Stimulated activated CD8-positive, alpha-beta memory T cell treated with anti-CD3 and anti-CD28 coated beads, Interleukin-12 subunit alpha, Interleukin-12 subunit beta, amount 100 ng/mL, for 24 hours (primary cell): Measurements from ENCODE around the gene NDUFA6.
"Not testable (repeated sequence)": the region's sequence is repeated elsewhere in the genome, so short reads cannot be mapped to it uniquely, and the experiment has no call there.

ENCODE experiments used
- DNase-seq: peaks from one replicate; pipeline ENCODE4 v3.0.0-alpha.2; 2020; ENCODE audit errors: extremely low read depth

NDUFA6 gene

DNA sequence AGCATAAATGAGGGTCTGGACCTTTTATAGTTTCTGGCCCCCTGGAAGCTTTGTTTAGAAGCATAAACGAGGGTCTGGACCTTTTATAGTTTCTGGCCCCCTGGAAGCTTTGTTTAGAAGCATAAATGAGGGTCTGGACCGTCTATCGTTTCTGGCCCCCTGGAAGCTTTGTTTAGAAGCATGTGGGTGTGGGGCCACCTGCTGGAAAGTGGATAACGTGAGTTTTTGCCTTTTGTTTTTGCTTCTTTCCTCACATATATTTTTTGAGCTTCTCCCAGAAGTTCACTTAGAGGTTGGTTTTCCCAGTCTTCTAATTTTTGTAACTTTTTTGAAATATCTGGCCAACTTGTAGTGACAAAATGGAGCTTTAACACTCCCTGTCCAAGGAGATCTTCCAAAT, 22.2 kb upstream of the NDUFA6 start:
- not testable (repeated sequence) for DNase-seq

GRCh38 chr22:42111798-42112197, 21.2 kb upstream of the NDUFA6 start:
- DNase-seq: no peak

DNA sequence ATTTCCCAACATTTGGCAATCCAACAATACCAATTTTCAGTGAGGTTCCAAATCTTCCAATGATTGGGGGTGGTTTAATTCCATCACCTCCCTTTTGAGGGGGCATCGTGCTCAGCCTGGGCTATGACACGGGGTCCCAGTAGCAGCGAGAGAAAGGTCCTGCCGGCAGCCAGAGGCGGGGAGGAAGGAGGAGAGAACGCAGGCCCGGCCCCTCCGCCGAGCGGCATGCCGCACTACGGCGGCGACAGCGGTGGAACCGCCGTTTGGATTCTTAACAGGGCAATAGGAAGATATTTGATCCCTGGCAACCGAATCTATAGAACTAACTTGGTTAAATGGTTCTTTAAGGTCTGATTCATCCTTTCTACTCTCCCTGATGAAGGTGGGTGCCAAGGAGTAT, 18.3 kb upstream of the NDUFA6 start:
- DNase-seq: no peak

GRCh38 chr22:42104332-42104860, 13.8 kb upstream of the NDUFA6 start:
- DNase-seq: not testable (repeated sequence)

- DNase-seq: no peak
Observed at GRCh38 chr22:42101199-42101598, 10.6 kb upstream of the NDUFA6 start.

DNA sequence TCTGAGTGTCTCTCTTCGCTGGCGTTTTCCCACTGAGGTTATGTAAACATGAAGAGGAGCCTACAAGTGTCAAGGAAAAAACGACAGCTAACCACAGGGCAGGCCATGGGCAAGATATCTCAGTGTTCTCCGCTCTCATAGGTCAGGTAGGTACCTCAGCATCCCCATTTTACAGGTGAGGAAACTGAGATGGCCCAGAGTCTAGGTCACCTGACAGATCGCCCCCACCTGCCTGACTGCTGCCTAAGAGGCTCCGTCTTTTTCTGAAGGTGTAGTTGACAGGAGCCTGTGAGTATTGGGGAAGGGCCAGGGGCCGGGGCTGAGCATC, 847 bp upstream of the NDUFA6 start:
- DNase-seq: no peak

DNA sequence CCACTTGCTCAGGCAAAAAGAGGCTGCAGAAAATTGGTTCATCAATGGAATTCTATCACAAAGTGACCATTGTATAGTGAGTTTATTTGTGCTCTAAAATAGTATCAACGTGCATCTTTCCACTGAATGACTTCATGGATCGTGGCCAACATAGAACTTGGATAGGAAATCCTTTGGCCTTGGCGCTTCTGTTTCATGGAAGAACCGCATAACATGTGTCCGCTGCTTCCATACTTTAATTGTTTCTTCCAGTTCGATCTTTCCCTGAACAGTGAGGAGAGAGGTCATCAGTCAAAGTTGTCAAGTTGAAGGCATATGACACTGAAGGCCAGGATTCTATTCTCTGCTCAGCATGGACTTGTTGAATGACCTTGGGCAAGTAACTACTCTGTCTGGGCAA, 4.5 kb downstream of the NDUFA6 start:
- DNase-seq: no peak

DNA sequence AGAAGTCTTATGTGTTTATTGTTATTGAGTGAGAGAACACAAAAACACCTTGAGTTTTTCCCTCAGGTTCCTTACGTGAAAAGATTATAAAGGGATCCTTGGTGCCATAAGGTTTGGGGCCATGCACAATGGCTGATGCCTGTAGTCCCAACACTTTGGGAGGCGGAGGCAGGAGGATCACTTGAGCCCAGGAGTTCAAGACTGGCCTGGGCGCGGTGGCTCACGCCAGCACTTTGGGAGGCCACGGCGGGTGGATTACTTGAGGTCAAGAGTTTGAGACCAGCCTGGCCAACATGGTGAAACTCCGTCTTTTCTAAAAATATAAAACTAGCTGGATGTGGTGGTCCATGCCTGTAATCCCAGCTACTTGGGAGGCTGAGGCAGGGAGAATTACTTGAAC, 5.7 kb downstream of the NDUFA6 start:
- DNase-seq: no peak

GRCh38 chr22:42083119-42083518, 7.5 kb downstream of the NDUFA6 start:
- no peak for DNase-seq

DNA sequence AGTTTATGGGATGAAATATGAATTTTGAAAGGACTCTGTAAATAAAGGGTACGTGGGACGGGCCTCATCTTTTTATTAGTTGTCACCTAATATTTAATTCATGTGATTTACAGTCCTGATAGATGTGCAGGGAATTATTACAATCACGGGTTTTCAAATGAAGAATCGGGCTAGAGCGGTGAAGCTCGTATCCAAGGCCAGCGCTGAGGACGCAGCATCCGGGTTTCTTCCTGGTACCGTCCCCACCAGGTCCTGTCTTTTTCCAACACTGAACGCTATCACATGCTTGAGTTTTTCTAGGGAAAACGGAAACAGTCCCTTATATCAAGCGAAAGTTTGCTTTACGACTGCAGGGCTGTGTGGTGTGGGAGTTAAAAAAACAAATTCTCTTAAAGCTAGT, 10.3 kb downstream of the NDUFA6 start:
- DNase-seq: no peak

- DNase-seq: peak; percentile 96
Observed at GRCh38 chr22:42079319-42080251, 11.0 kb downstream of the NDUFA6 start, which contains the start of gene SMDT1. Gene SMDT1, plus strand, starts transcription at chr22:42079700. Its CDS starts 69 bp downstream, at chr22:42079769.

DNA sequence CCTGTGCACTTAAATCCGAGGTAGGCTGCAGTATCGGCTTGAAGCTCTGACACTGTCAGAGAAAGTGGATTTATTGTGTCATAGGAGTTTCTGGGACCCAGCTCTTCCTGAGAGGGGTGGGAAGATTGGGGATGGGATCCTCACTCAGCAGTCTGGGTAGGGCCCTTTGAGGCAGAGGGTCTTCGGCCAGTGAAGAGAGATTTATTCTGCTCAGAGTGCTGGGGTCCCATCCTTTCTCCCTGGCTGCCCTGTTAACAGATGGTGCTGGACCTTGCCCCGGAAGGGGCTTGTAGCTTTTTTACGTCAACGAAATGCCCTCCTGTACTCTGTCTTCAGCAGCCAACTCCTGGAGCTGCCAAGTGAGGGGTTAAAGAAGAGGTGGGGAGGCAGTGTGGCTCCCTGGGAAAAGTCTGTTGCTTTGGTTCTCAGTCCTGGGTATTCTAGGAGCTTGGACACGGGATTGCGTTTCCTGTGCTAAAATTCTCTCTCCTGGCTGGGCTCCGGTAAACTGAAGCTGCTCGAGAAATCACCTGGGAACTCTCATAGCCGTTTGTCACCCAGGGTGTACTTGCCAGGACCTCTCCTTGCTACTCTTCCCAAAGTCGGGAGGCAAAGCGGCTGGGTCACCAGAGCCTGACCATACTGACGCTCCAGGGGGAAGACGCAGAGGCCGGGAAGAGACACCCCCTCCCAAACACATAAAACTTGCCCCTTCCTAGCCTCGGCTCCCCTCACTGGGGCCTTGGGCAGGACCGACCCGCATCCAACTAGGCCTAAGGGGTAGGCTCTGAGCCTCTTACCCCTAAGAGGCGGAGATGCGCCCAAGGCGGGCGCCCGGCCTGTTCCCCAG, 11.9 kb downstream of the NDUFA6 start:
- no peak for DNase-seq

DNA sequence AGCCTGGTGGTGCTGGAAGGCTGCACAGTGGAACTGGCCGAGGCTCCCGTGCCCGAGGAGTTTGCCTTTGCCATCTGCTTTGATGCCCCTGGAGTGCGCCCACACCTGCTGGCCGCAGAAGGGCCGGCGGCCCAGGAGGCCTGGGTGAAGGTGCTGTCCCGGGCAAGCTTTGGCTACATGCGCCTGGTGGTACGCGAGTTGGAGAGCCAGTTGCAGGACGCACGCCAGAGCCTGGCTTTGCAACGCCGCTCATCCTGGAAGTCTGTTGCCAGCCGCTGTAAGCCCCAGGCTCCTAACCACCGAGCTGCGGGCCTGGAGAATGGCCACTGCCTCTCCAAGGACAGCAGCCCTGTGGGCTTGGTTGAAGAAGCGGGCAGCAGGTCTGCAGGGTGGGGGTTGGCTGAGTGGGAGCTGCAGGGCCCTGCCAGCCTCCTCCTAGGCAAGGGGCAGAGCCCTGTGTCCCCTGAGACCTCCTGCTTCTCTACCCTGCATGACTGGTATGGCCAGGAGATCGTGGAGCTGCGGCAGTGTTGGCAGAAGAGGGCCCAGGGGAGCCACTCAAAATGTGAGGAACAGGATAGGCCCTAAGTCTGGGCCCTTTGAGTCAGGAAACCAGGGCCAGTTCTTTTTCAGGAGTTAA, 13.0 kb downstream of the NDUFA6 start:
- no peak for DNase-seq

DNA sequence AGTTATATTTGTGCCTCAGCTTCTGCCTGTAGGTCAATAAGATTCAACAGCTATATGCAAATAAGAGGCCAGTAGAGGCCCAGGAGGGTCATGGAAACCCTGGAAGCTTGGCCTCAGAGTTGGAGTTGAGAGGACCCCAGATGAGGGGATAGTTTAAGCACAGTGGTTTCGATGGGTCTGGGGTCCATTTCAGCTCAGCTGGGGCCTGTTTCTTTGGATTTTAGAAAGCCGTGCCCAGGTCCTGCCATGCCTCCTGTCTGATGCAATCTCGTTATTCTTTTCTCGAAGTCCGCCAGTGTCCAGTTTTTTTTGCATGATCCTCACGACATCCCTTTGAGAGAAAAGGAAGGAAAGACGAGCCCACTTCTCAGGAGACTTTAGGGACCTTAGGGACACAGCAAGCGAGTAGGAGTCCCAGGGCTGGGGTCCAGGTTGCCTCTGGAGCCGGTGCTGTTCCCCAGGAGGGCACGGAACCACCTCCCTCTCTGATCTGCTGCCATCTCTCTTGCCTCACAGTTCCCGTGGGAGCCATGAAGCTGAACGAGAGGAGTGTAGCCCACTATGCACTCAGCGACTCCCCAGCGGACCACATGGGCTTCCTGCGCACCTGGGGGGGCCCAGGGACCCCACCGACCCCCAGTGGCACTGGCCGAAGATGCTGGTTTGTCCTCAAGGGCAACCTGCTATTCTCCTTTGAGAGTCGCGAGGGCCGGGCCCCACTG, 13.6 kb downstream of the NDUFA6 start:
- no peak for DNase-seq

DNA sequence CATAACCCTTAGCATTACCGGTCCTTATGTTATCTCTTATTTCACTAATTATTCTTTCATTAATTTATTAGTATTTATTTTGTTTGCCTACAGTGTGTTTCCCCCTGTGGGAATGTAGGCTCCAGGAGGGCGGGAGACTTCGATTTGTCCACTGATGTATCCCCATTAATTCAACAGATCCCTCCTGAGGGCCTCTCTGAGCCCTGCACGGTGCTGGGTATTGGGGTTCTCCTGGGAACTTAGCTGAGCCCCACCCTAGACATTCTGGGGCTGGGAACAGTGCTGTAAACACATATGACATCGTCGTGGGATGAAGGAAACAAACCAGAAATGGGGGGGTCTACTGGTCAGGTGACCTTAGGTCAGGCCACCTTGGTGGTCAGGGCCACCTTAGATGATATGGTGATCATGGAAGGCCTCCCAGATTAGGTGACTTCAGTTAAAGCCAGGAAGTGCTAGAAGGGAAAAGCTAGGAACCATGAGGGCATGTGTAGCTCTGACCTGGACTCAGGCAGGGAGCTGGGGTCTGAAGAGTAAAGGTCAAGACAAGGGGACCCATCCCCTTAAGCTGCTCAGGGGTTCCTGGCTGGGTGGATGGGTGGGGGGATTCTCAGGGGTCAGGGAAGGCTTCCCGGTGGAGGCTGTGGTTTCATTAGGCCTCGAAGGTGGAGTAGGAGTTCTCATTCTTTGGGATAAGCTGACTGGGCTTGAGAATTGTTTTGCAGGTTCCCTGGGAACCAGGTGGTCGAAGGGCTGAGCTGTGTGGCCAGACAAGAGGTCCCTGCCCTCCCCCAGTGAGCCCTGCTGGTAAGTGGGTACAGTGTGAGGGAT, 15.5 kb downstream of the NDUFA6 start:
- no peak for DNase-seq

DNA sequence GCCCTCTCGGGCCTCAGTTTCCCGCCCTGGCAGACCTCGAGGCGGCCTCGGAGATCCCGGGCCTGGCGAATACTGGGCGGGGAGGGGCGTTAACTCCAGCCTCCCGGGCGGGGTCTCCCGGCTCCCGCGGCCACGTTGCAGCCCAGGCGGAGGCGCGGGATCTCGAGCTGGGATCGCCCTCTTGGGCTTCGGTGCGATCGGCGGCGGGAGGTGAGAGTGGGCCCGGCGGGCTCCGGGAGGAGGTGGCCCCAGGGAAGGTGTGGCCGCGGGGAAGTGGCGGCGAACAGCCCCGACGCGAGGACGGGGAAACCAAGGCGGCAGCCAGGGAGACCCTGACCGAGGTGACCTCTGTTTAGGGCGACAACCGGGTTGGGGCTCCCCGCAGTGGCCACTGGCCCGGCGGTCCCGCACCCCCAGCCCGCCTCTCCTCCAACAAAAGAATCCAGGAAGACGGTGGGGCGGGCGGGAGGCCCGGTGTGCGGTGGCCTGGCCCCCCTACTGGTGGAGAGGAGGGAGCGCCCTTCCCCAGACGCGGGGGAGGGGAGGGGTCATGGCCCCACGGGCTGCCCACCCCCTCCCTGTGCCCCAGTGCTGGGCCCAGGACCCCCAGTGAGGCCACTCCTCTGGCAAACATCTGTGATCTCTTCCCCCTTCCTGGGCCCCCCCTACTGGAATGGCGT, 16.3 kb downstream of the NDUFA6 start, which contains the start of gene PHETA2:
Gene PHETA2 (plus strand): TSS at position 117 of the 680 bp plus-strand sequence. CDS start 3,046 bp downstream, outside the sequence.
- no peak for DNase-seq

DNA sequence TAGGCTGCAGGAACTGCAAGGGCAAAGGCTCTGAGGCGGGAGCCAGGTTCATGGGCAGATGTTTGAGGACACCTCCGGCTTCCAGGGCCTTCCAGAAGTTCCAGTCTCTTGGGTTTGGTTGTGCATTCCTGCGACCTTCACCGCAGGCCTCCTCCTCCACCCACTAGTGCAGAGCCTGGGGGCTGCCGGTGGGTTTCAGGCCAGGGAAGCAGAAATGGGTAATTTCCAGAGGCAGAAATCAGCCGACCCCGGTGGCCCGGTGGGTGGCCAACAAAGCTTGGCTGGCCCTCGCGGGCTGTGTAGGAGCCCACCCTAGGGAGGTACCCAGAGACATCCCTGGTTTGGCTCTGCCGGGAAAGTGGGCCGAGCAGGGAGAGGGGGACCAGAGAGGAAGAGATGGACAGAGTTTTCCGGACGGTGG, 16.9 kb downstream of the NDUFA6 start:
- no peak for DNase-seq

DNA sequence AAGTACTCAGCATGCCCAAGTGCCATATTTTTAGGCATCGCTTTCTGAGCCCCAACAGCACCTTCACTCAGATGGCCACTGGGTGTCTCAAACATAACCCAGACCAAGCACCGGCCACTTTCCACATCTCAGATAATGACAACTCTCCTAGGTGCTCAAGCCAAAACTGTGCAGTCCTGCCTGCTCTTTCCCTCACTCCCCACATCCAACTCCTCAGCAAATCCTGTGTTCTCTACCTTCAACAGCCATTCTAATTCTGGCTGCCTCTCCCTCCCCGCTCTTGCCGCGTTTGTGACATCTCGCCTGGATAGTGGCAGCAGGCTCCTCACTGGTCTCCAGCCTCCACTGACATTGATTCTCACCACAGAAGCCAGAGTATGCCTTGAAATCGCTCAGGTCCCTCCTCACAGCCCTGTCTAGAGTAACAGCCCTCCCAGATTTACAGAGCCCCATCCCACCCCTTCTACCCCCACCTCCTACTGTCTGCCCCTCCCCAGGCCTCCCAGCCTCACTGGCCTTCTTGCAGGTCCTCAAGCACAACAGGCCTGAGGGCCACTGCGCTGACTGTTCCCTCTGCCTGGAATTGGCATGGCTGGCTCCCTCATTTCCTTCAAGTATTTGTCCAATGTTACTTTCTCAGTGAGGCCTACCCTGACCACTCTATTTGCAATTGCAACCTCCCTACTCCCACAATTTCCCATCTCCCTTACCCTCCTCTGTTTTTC, 17.8 kb downstream of the NDUFA6 start:
- DNase-seq: no peak

DNA sequence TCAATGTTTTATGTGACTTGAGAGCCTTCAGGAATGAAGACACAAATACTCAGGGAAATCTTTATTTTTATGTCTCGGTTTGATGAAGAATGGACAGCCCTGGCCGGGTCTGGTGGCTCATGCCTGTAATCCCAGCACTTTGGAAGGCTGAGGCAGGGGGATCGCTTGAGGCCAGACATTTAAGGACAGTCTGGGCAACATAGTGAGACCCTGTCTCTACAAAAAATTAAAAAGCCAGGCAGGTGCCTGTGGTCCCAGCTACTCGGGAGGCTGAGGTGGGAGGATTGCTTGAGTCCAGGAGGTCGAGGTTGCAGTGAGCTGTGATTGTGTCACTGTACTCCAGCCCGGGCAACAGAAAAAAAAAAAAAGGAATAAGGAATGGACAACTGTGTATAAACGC, 19.1 kb downstream of the NDUFA6 start:
- DNase-seq: not testable (repeated sequence)
